ENCODE data around the gene SEPTIN8.

DNA sequence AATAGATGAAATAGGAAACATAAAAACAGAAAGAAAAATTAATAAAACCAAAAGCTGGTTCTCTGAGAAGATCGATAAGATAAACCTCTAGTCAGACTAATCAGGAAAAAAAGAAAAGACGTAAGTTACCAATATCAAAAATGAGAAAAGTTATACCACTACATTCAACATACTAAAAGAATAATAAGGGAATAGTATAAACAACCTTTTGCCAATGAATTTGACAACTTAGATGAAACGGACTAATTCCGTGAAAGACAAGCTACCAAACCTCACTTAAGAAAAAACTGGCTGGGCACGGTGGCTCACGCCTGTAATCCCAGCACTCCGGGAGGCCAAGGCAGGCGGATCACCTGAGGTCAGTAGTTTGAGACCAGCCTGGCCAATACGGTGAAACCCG is 47.1 kb downstream of the SEPTIN8 start:
- TF ChIP-seq, protein P1, sequence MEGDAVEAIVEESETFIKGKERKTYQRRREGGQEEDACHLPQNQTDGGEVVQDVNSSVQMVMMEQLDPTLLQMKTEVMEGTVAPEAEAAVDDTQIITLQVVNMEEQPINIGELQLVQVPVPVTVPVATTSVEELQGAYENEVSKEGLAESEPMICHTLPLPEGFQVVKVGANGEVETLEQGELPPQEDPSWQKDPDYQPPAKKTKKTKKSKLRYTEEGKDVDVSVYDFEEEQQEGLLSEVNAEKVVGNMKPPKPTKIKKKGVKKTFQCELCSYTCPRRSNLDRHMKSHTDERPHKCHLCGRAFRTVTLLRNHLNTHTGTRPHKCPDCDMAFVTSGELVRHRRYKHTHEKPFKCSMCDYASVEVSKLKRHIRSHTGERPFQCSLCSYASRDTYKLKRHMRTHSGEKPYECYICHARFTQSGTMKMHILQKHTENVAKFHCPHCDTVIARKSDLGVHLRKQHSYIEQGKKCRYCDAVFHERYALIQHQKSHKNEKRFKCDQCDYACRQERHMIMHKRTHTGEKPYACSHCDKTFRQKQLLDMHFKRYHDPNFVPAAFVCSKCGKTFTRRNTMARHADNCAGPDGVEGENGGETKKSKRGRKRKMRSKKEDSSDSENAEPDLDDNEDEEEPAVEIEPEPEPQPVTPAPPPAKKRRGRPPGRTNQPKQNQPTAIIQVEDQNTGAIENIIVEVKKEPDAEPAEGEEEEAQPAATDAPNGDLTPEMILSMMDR (IDR thresholded peaks at IDR 0.05), result no peak
- TF ChIP-seq EP300 (IDR thresholded peaks at IDR 0.05) (no peak), POLR2AphosphoS5 (IDR thresholded peaks at IDR 0.05) (no peak)
